ENCODE measurements around the gene NPFFR2.
"Not testable (repeated sequence)": the region's sequence is repeated elsewhere in the genome, so short reads cannot be mapped to it uniquely, and the experiment has no call there.

DNA sequence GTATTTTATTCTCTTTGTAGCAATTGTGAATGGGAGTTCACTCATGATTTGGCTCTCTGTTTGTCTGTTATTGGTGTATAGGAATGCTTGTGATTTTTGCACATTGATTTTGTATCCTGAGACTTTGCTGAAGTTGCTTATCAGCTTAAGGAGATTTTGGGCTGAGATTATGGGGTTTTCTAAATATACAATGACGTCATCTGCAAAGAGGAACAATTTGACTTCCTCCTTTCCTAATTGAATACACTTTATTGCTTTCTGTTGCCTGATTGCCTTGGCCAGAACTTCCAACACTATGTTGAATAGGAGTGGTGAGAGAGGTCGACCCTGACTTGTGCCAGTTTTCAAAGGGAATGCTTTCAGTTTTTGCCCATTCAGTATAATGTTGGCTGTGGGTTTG, 108.2 kb downstream of the NPFFR2 start:
- TF ChIP-seq, protein P1, sequence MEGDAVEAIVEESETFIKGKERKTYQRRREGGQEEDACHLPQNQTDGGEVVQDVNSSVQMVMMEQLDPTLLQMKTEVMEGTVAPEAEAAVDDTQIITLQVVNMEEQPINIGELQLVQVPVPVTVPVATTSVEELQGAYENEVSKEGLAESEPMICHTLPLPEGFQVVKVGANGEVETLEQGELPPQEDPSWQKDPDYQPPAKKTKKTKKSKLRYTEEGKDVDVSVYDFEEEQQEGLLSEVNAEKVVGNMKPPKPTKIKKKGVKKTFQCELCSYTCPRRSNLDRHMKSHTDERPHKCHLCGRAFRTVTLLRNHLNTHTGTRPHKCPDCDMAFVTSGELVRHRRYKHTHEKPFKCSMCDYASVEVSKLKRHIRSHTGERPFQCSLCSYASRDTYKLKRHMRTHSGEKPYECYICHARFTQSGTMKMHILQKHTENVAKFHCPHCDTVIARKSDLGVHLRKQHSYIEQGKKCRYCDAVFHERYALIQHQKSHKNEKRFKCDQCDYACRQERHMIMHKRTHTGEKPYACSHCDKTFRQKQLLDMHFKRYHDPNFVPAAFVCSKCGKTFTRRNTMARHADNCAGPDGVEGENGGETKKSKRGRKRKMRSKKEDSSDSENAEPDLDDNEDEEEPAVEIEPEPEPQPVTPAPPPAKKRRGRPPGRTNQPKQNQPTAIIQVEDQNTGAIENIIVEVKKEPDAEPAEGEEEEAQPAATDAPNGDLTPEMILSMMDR (conservative IDR thresholded peaks at IDR 0.05), result not testable (repeated sequence)
- not testable (repeated sequence) for TF ChIP-seq ZFX (IDR thresholded peaks at IDR 0.05)

Data from C4-2B (cell line).